SHP77 (cell line): ENCODE data around the gene RPH3AL.

Source experiments
- DNase-seq, 2 experiments: peaks; one replicate each; lab custom pipeline; 2025; lab: John Stamatoyannopoulos, UW

The RPH3AL gene

GRCh38 chr17:352421-353212 is at the start of gene RPH3AL:
Gene RPH3AL, minus strand, starts transcription at chr17:352807. Its CDS starts 25,264 bp downstream, at chr17:327543.
- peak; percentile 98 for DNase-seq

GRCh38 chr17:400257-400656 is 47.6 kb upstream of the RPH3AL start:
- no peak for DNase-seq

- no peak for DNase-seq
Measured at GRCh38 chr17:396788-397187, 44.2 kb upstream of the RPH3AL start.

- no peak for DNase-seq
Measured at GRCh38 chr17:395974-396373, 43.4 kb upstream of the RPH3AL start.

- no peak for DNase-seq
Measured at GRCh38 chr17:395179-395578, 42.6 kb upstream of the RPH3AL start.

- no peak for DNase-seq
Measured at GRCh38 chr17:394718-395095, 42.1 kb upstream of the RPH3AL start.

- no peak for DNase-seq
Measured at GRCh38 chr17:393806-394717, 41.5 kb upstream of the RPH3AL start.

GRCh38 chr17:391850-392249 is 39.2 kb upstream of the RPH3AL start:
- no peak for DNase-seq

- no peak for DNase-seq
Measured at GRCh38 chr17:390025-390424, 37.4 kb upstream of the RPH3AL start.

- DNase-seq = no peak
Measured at GRCh38 chr17:388087-388486, 35.5 kb upstream of the RPH3AL start.

- peak; percentile 38 to 56 for DNase-seq
Measured at GRCh38 chr17:386141-386876, 33.7 kb upstream of the RPH3AL start.

GRCh38 chr17:385836-386140 is 33.2 kb upstream of the RPH3AL start:
- DNase-seq = no peak

GRCh38 chr17:385178-385835 is 32.7 kb upstream of the RPH3AL start:
- DNase-seq = peak in 1 of 2 experiments; percentile 42

GRCh38 chr17:384622-385177 is 32.1 kb upstream of the RPH3AL start:
- DNase-seq = no peak

GRCh38 chr17:383771-384621 is 31.4 kb upstream of the RPH3AL start:
- DNase-seq = no peak

GRCh38 chr17:382644-383533 is 30.3 kb upstream of the RPH3AL start:
- DNase-seq = peak; percentile 70 to 83

GRCh38 chr17:381941-382643 is 29.5 kb upstream of the RPH3AL start:
- no peak for DNase-seq

GRCh38 chr17:381516-381915 is 28.9 kb upstream of the RPH3AL start:
- DNase-seq = no peak
